ENCODE data around the gene NEAT1. TPM values are rescaled to one million over a fixed set of nuclear protein-coding genes. Genes with fewer than 3 reads are reported as not detected.
A peak's percentile ranks its signal among the peaks of the same experiment; 100 is the strongest.

The NEAT1 gene
- total RNA-seq, 1 donor from 2014 or later, result 43.4 TPM

- Mint-ChIP-seq H3K4me3 (ENCODE audit: unreplicated experiment) (no peak overlapping the region), H3K36me3 (ENCODE audit: low read depth, unreplicated experiment) (no peaks in the 10 kb centered on the region), H3K9me3 (ENCODE audit: unreplicated experiment) (no peaks in the 10 kb centered on the region), H3K4me1 (ENCODE audit: unreplicated experiment) (peaks cover 11% of the 10 kb centered on the region), H3K27me3 (ENCODE audit: unreplicated experiment) (peaks cover 2% of the 10 kb centered on the region), H3K27ac (ENCODE audit: unreplicated experiment) (peak overlapping the region; percentile 2)
- no peak for TF ChIP-seq CTCF (IDR thresholded peaks at IDR 0.05; ENCODE audit: unreplicated experiment)
- no peak for DNase-seq (ENCODE audit: low spot score)
Observed at GRCh38 chr11:65479184-65480145, 56.9 kb downstream of the NEAT1 start.

- no peak overlapping the region for H3K4me3 Mint-ChIP-seq (ENCODE audit: unreplicated experiment)
- TF ChIP-seq CTCF (IDR thresholded peaks at IDR 0.05; ENCODE audit: unreplicated experiment), result no peak
- no peaks in the 10 kb centered on the region for H3K9me3 Mint-ChIP-seq (ENCODE audit: unreplicated experiment)
- H3K27ac Mint-ChIP-seq (ENCODE audit: unreplicated experiment), result no peak overlapping the region
- no peaks in the 10 kb centered on the region for H3K36me3 Mint-ChIP-seq (ENCODE audit: low read depth, unreplicated experiment)
- H3K4me1 Mint-ChIP-seq (ENCODE audit: unreplicated experiment), result peaks cover 14% of the 10 kb centered on the region
- H3K27me3 Mint-ChIP-seq (ENCODE audit: unreplicated experiment), result no peaks in the 10 kb centered on the region
- no peak for DNase-seq (ENCODE audit: low spot score)
Observed at GRCh38 chr11:65482306-65482850, 59.8 kb downstream of the NEAT1 start.

- peaks cover 11% of the 10 kb centered on the region for H3K27me3 Mint-ChIP-seq (ENCODE audit: unreplicated experiment)
- H3K4me3 Mint-ChIP-seq (ENCODE audit: unreplicated experiment), result no peak overlapping the region
- TF ChIP-seq CTCF (IDR thresholded peaks at IDR 0.05; ENCODE audit: unreplicated experiment), result no peak
- no peaks in the 10 kb centered on the region for H3K9me3 Mint-ChIP-seq (ENCODE audit: unreplicated experiment)
- peak overlapping the region; percentile 64 for H3K27ac Mint-ChIP-seq (ENCODE audit: unreplicated experiment)
- no peaks in the 10 kb centered on the region for H3K36me3 Mint-ChIP-seq (ENCODE audit: low read depth, unreplicated experiment)
- peaks cover 39% of the 10 kb centered on the region for H3K4me1 Mint-ChIP-seq (ENCODE audit: unreplicated experiment)
- DNase-seq (ENCODE audit: low spot score), result no peak
Observed at GRCh38 chr11:65485920-65486219, 63.3 kb downstream of the NEAT1 start.

GRCh38 chr11:65486570-65487466 is 64.2 kb downstream of the NEAT1 start:
- Mint-ChIP-seq H3K4me1 (ENCODE audit: unreplicated experiment) (peaks cover 48% of the 10 kb centered on the region), H3K4me3 (ENCODE audit: unreplicated experiment) (no peak overlapping the region), H3K9me3 (ENCODE audit: unreplicated experiment) (no peaks in the 10 kb centered on the region), H3K27me3 (ENCODE audit: unreplicated experiment) (peaks cover 16% of the 10 kb centered on the region), H3K36me3 (ENCODE audit: low read depth, unreplicated experiment) (no peaks in the 10 kb centered on the region), H3K27ac (ENCODE audit: unreplicated experiment) (peak overlapping the region; percentile 96)
- no peak for TF ChIP-seq CTCF (IDR thresholded peaks at IDR 0.05; ENCODE audit: unreplicated experiment)
- no peak for DNase-seq (ENCODE audit: low spot score)

Measured in endothelial cell (in vitro differentiated cells).